SK-N-SH treated with all-trans-retinoic acid at 6 μM for 48 hours (cell line): ENCODE results near the gene SSBP2.

ENCODE experiments used
- ATAC-seq: fragments of 200-7000 bp; cut with Tn5 transposase; 3 replicates; pipeline ENCODE4 v1.9.1; 2020; ENCODE audit warnings: mild to moderate bottlenecking, moderate library complexity
- ARNTL ChIP-seq: fragments of 450-650 bp; formaldehyde crosslinking; IDR thresholded peaks from 2 replicates; pipeline ENCODE4 v1.5.0; 2020; ENCODE audit warnings: low read depth, mild to moderate bottlenecking, moderate library complexity, borderline replicate concordance
- BACH2 ChIP-seq: fragments of 250-450 bp; sonication (Bioruptor Pico); IDR thresholded peaks from 2 replicates; pipeline ENCODE4 v1.9.0; 2021; ENCODE audit warnings: mild to moderate bottlenecking, borderline replicate concordance
- CSDC2 ChIP-seq: fragments of 250-450 bp; sonication (Bioruptor Pico); IDR thresholded peaks from 2 replicates; pipeline ENCODE4 v1.5.0; 2020; ENCODE audit warnings: mild to moderate bottlenecking, moderate library complexity
- CSRNP3 ChIP-seq: fragments of 250-450 bp; sonication (Bioruptor Pico); IDR thresholded peaks from 2 replicates; pipeline ENCODE4 v1.5.1; 2021; ENCODE audit warnings: mild to moderate bottlenecking, moderate library complexity
- ESRRG ChIP-seq: fragments of 250-450 bp; sonication (Bioruptor Pico); IDR thresholded peaks from 2 replicates; pipeline ENCODE4 v1.6.1; 2021; ENCODE audit warnings: mild to moderate bottlenecking
- GLIS3 ChIP-seq: fragments of 250-450 bp; sonication (Bioruptor Pico); IDR thresholded peaks from 2 replicates; pipeline ENCODE4 v1.5.0; 2020; ENCODE audit warnings: mild to moderate bottlenecking, moderate library complexity
- ISL1 ChIP-seq: fragments of 250-450 bp; sonication (Bioruptor Pico); IDR thresholded peaks from 2 replicates; pipeline ENCODE4 v2.1.2; 2022; ENCODE audit warnings: mild to moderate bottlenecking, moderate library complexity
- OSR1 ChIP-seq: fragments of 250-450 bp; sonication (Bioruptor Pico); IDR thresholded peaks from 2 replicates; pipeline ENCODE4 v1.8.0; 2022; ENCODE audit warnings: moderate library complexity, mild to moderate bottlenecking, inconsistent platforms
- PATZ1 ChIP-seq: fragments of 250-450 bp; sonication (Bioruptor Pico); IDR thresholded peaks from 2 replicates; pipeline ENCODE4 v1.8.0; 2020; ENCODE audit warnings: mild to moderate bottlenecking, moderate library complexity, borderline replicate concordance
- POU6F1 ChIP-seq: fragments of 250-450 bp; sonication (Bioruptor Pico); IDR thresholded peaks from 2 replicates; pipeline ENCODE4 v1.8.0; 2021; ENCODE audit warnings: low read depth, mild to moderate bottlenecking, moderate library complexity, borderline replicate concordance
- PPARA ChIP-seq: fragments of 250-450 bp; sonication (Bioruptor Pico); IDR thresholded peaks from 2 replicates; pipeline ENCODE4 v1.5.0; 2020; ENCODE audit warnings: mild to moderate bottlenecking, borderline replicate concordance
- RARB ChIP-seq: fragments of 250-450 bp; sonication (Bioruptor Pico); IDR thresholded peaks from 2 replicates; pipeline ENCODE4 v1.8.0; 2021; ENCODE audit warnings: mild to moderate bottlenecking, moderate library complexity
- SNAI2 ChIP-seq: fragments of 250-450 bp; sonication (Bioruptor Pico); IDR thresholded peaks from 2 replicates; pipeline ENCODE4 v1.5.0; 2020; ENCODE audit warnings: mild to moderate bottlenecking, moderate library complexity
- TCF4 ChIP-seq: fragments of 250-450 bp; sonication (Bioruptor Pico); IDR thresholded peaks from 2 replicates; pipeline ENCODE4 v1.8.0; 2021; ENCODE audit warnings: mild to moderate bottlenecking, moderate library complexity, borderline replicate concordance
- TSHZ2 ChIP-seq: fragments of 250-450 bp; sonication (Bioruptor Pico); IDR thresholded peaks from 2 replicates; pipeline ENCODE4 v1.5.0; 2020; ENCODE audit warnings: mild to moderate bottlenecking, moderate library complexity
- ZFP3 ChIP-seq: fragments of 250-450 bp; sonication (Bioruptor Pico); IDR thresholded peaks from 2 replicates; pipeline ENCODE4 v1.5.0; 2020; ENCODE audit warnings: mild to moderate bottlenecking, moderate library complexity
- ZFP30 ChIP-seq: fragments of 450-650 bp; formaldehyde crosslinking; IDR thresholded peaks from 2 replicates; pipeline ENCODE4 v1.5.0; 2022; ENCODE audit warnings: mild to moderate bottlenecking, moderate library complexity
- ZNF565 ChIP-seq: fragments of 450-650 bp; formaldehyde crosslinking; conservative IDR thresholded peaks from 2 replicates; pipeline ENCODE4 v1.5.0; 2020; ENCODE audit warnings: low read depth, mild to moderate bottlenecking, moderate library complexity
- ZNF70 ChIP-seq: fragments of 450-650 bp; formaldehyde crosslinking; IDR thresholded peaks from 2 replicates; pipeline ENCODE4 v1.5.0; 2020; ENCODE audit warnings: mild to moderate bottlenecking, moderate library complexity
- ZNF8 ChIP-seq: fragments of 450-650 bp; formaldehyde crosslinking; IDR thresholded peaks from 2 replicates; pipeline ENCODE4 v1.5.0; 2020; ENCODE audit warnings: mild to moderate bottlenecking, moderate library complexity

The SSBP2 gene

GRCh38 chr5:81785322-81785721 is 34.4 kb upstream of the SSBP2 start:
- no peak for TF ChIP-seq BACH2 (CRISPR knock-in tag)
- TF ChIP-seq PATZ1 (CRISPR knock-in tag): no peak
- no peak for TF ChIP-seq ZFP3 (CRISPR knock-in tag)
- TF ChIP-seq ISL1 (CRISPR knock-in tag): no peak
- TF ChIP-seq SNAI2 (CRISPR knock-in tag): no peak
- no peak for TF ChIP-seq PPARA (CRISPR knock-in tag)
- no peak for TF ChIP-seq ZFP30 (CRISPR knock-in tag)
- TF ChIP-seq ZNF565 (CRISPR knock-in tag): no peak
- TF ChIP-seq ZNF8 (CRISPR knock-in tag): no peak
- no peak for TF ChIP-seq RARB (CRISPR knock-in tag)
- TF ChIP-seq TSHZ2 (CRISPR knock-in tag): no peak
- no peak for TF ChIP-seq ARNTL (CRISPR knock-in tag)
- no peak for TF ChIP-seq ZNF70 (CRISPR knock-in tag)
- TF ChIP-seq POU6F1 (CRISPR knock-in tag): no peak
- TF ChIP-seq CSRNP3 (CRISPR knock-in tag): no peak
- no peak for TF ChIP-seq GLIS3
- no peak for ATAC-seq

- TF ChIP-seq ZNF70 (CRISPR knock-in tag) (no peak), ARNTL (CRISPR knock-in tag) (no peak), SNAI2 (CRISPR knock-in tag) (no peak)
- TF ChIP-seq, all 23 proteins: peak for 0
- no peak; the same call in 2 of the 3 replicates for ATAC-seq
Observed at GRCh38 chr5:81783401-81783800, 32.5 kb upstream of the SSBP2 start.

- no peak for TF ChIP-seq TSHZ2 (CRISPR knock-in tag)
- TF ChIP-seq, all 23 proteins: peak for 0
- no peak for ATAC-seq
Observed at GRCh38 chr5:81782811-81783210, 31.9 kb upstream of the SSBP2 start.

GRCh38 chr5:81779916-81780266 is 29.0 kb upstream of the SSBP2 start:
- no peak for ATAC-seq
- TF ChIP-seq ZFP30 (CRISPR knock-in tag) (no peak), CSDC2 (no peak), SNAI2 (CRISPR knock-in tag) (no peak), POU6F1 (CRISPR knock-in tag) (no peak), ARNTL (CRISPR knock-in tag) (no peak), GLIS3 (no peak), ZNF565 (CRISPR knock-in tag) (no peak), OSR1 (CRISPR knock-in tag) (no peak), ESRRG (CRISPR knock-in tag) (no peak), ISL1 (CRISPR knock-in tag) (no peak), PPARA (CRISPR knock-in tag) (no peak), TCF4 (CRISPR knock-in tag) (no peak), PATZ1 (CRISPR knock-in tag) (no peak), ZNF70 (CRISPR knock-in tag) (no peak), ZNF8 (CRISPR knock-in tag) (no peak)
